Right atrium auricular region (tissue), 2 donors: ENCODE data around the gene TPSG1. TPM values are rescaled to one million over a fixed set of nuclear protein-coding genes. Genes with fewer than 3 reads are reported as not detected.

Experiments used
- DNase-seq: peaks from one replicate; pipeline ENCODE4 v3.0.0-alpha.2; 2019; ENCODE audit warnings: low spot score
- H3K27ac ChIP-seq, 2 donors: fragments of 200-600 bp; sonication (generic); 1 replicate in 1 of 2; 2 replicates in 1 of 2; pipeline ENCODE4 v1.5.1; 2016 to 2019
- H3K27me3 ChIP-seq, 2 donors: fragments of 200-600 bp; sonication (generic); one replicate each; pipeline versions ENCODE4 v1.5.1 to v1.6.0; 2017 to 2019
- H3K36me3 ChIP-seq: fragments of 200-600 bp; sonication (generic); one replicate; pipeline ENCODE4 v1.5.1; 2016
- H3K4me1 ChIP-seq, 2 donors: fragments of 200-600 bp; sonication (generic); one replicate each; pipeline versions ENCODE4 v1.5.1 to v1.6.0; 2017 to 2019
- H3K4me3 ChIP-seq, 2 donors: fragments of 200-600 bp; sonication (generic); 1 replicate in 1 of 2; 2 replicates in 1 of 2; pipeline ENCODE4 v1.5.1; 2017 to 2019; ENCODE audit warnings: mild to moderate bottlenecking in 1 of 2, moderate library complexity in 1 of 2
- H3K9me3 ChIP-seq, 2 donors: fragments of 200-600 bp; sonication (generic); one replicate each; pipeline ENCODE4 v1.5.1; 2019
- total RNA-seq, 2 donors: library from RNA; depleted of rRNA; stranded (reverse); fragments of >200 nt; gene quantifications; one replicate each; pipeline ENCODE4 v1.1.0, GENCODE V29; 2016
- TF ChIP-seq, protein P1 (sequence below), 2 donors: fragments of 200-600 bp; sonication (generic); IDR thresholded peaks; one replicate each; pipeline ENCODE4 v1.5.1; 2019; ENCODE audit warnings: antibody characterized with exemption in 2 of 2

Gene TPSG1
- total RNA-seq, 2 donors from 2014 or later = not detected

DNA sequence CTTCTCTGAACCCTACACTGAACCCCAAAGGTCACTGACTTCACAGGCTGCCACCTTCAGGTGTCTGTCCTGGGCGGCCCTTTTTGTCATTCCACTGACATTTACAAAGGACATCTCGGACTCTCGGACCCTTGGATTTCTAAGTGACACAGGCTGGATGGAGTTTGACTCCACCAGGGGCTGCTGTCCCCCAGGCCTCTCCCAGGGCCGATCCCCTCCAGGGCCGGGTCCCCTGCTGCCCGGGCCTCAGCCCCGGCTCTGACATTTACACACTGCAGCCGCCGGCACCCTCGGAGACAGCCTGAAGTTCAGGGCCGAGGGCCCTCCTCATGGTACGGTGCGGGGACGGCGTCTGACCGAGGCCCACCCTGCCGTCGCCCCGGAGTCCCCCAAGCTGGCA, 48.0 kb downstream of the TPSG1 start:
- no peak overlapping the region for H3K4me3 ChIP-seq
- H3K9me3 ChIP-seq = no peaks in the 10 kb centered on the region
- TF ChIP-seq, protein P1, sequence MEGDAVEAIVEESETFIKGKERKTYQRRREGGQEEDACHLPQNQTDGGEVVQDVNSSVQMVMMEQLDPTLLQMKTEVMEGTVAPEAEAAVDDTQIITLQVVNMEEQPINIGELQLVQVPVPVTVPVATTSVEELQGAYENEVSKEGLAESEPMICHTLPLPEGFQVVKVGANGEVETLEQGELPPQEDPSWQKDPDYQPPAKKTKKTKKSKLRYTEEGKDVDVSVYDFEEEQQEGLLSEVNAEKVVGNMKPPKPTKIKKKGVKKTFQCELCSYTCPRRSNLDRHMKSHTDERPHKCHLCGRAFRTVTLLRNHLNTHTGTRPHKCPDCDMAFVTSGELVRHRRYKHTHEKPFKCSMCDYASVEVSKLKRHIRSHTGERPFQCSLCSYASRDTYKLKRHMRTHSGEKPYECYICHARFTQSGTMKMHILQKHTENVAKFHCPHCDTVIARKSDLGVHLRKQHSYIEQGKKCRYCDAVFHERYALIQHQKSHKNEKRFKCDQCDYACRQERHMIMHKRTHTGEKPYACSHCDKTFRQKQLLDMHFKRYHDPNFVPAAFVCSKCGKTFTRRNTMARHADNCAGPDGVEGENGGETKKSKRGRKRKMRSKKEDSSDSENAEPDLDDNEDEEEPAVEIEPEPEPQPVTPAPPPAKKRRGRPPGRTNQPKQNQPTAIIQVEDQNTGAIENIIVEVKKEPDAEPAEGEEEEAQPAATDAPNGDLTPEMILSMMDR (IDR thresholded peaks at IDR 0.05) = no peak
- no peaks in the 10 kb centered on the region for H3K36me3 ChIP-seq
- DNase-seq = no peak
- no peaks in the 10 kb centered on the region for H3K27me3 ChIP-seq
- H3K27ac ChIP-seq = no peak overlapping the region
- peaks cover 0 to 15% of the 10 kb centered on the region in 2 donors for H3K4me1 ChIP-seq

DNA sequence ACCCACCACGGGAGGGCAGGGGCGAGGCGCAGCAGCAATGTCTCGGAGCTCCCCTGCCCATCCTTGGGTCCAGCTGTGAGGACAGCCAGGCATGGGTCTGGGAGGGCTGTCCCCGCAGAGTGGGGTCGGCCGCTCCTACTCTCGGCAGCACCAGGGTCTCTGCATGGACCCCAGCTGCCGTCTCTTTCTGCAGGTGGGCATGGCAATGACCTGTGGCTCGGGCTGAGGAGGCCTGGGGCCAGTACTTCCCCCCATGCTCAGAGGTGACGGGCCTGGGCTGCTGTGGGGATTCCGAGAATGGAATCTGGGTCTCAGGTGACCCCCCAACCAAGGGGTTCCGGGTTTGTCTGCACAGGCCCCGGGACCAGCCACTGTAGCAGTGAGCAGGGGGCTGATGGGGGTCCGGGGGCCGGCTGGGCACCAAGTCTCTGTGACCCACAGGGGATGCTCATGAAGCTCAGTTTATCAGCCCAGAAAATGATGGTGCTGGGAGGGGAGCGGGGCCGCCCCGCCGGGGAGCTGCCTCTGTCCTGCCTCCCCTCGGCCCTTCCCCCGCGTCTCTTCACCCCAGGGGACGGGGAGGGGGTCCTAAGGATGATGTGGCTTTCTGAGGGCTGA, 48.7 kb downstream of the TPSG1 start:
- H3K9me3 ChIP-seq = no peaks in the 10 kb centered on the region
- DNase-seq = no peak
- H3K4me1 ChIP-seq = peaks cover 0 to 8% of the 10 kb centered on the region in 2 donors
- no peaks in the 10 kb centered on the region for H3K36me3 ChIP-seq
- H3K4me3 ChIP-seq = no peak overlapping the region
- H3K27me3 ChIP-seq = no peaks in the 10 kb centered on the region
- TF ChIP-seq, protein P1 (IDR thresholded peaks at IDR 0.05) = no peak
- H3K27ac ChIP-seq = no peak overlapping the region

DNA sequence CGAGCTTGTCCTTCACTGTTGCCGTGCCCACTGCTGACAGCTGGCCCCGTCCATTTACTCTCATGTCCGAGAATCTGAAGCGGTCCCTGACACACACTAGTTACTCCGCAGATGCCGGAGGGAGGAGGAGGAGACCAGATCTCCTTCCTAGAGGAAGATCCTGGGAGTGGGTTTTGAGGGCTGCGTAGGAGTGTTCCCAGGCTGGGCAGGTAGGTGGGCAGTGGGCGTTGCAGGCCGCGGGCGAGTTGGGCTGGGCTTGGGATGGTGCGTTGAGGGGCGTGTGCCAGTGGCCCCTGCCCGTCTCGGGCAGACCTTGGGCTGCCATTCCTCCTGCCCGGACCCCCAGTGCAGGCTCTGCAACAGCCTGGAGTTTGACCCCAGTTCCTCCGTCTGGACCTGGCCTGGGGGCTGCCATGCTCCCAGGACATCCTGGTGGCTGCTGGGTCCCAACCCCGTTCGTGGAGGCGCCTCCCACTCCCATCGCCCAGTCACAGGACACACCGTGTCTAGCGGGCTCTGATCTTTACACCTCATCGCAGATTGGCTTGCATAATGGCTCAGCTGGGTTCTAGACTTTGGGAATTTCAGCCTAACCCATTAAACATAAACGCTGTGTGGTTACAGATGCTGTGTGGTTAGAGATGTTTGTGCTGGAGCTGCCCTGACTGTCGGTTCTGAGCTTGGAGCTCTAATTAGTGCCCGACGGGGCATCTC, 49.3 kb downstream of the TPSG1 start:
- Histone ChIP-seq H3K4me3 (no peak overlapping the region), H3K27ac (no peak overlapping the region), H3K36me3 (no peaks in the 10 kb centered on the region), H3K4me1 (peaks cover 0 to 2% of the 10 kb centered on the region in 2 donors), H3K27me3 (no peaks in the 10 kb centered on the region), H3K9me3 (no peaks in the 10 kb centered on the region)
- TF ChIP-seq, protein P1 (IDR thresholded peaks at IDR 0.05) = no peak
- DNase-seq = no peak

DNA sequence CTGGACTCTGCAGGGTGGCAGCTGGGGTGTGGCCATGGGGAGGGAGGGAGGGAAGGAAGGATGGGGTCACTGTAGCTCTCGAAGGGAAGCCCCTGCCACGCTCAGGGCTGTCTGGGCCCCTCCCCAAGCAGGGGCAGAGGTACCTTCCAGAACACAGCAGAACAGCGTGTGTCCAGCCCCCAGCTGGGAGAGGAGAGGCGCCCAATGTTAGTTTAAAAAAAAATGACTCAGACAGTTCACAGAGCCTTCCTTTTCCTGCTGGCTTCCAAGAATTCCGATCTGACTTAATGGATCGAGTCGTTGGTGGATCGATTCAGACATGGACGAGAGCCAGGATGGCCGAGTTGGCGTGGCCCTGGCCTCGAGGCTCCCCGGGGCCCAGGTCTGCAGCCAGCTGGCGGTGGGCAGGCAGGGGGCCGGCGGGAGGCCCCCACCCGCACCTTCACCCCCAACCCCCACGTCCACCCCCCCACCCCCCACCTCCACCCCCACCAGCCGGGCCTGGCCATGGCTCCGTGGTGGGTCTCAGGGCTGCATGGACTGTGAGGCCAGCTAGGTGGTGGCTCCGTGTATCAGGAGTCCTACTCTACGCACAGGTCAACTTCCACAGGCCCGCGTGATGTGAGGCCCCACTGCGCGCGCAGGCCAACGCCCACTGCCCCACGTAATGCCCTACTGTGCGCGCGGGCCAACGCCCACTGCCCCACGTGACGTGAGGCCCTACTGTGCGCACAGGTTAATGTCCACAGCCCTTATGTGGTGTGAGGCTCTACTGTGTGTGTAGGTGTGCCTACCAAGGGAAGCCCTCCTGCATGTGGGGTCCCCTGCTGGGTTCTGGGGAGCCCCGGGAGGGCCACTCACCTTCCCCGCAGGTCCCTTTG, 50.4 kb downstream of the TPSG1 start:
- H3K4me3 ChIP-seq = no peak overlapping the region
- H3K27ac ChIP-seq = no peak overlapping the region
- no peaks in the 10 kb centered on the region for H3K9me3 ChIP-seq
- no peaks in the 10 kb centered on the region for H3K27me3 ChIP-seq
- no peak for DNase-seq
- no peaks in the 10 kb centered on the region for H3K4me1 ChIP-seq
- TF ChIP-seq, protein P1 (IDR thresholded peaks at IDR 0.05) = no peak
- H3K36me3 ChIP-seq = no peaks in the 10 kb centered on the region

DNA sequence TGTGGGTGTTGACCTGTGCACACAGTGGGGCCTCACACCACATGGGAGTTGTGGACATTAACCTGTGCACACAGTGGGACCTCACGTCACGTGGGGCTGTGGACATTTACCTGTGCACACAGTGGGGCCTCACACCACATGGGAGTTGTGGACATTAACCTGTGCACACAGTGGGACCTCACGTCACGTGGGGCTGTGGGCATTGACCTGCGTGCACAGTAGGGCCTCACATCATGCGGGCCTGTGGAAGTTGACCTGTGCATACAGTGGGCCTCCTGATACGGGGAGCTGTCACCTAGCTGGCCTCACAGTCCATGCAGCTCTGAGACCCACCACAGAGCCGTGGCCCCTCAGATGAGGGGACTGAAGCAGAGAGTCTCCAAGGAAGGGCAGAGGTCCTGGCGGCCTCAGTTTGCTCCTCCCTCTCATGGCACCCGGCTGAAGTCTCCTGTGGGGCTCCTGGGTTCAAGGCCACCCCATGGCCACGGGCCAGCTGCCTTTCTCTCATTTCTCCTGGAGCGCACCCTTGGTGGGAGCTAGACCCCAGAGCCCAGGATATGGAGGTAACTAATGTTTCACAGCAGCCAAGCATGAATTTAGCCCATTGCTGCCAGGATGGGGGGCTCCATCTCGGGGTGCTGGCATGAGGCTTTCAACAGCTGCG, 51.1 kb downstream of the TPSG1 start:
- H3K9me3 ChIP-seq = no peaks in the 10 kb centered on the region
- H3K4me1 ChIP-seq = no peaks in the 10 kb centered on the region
- H3K36me3 ChIP-seq = no peaks in the 10 kb centered on the region
- H3K4me3 ChIP-seq = no peak overlapping the region
- DNase-seq = no peak
- H3K27me3 ChIP-seq = no peaks in the 10 kb centered on the region
- H3K27ac ChIP-seq = no peak overlapping the region
- TF ChIP-seq, protein P1 (IDR thresholded peaks at IDR 0.05) = no peak
